Endodermal cell (in vitro differentiated cells): Measurements from ENCODE around the gene ACP2. TPM values are rescaled to one million over a fixed set of nuclear protein-coding genes. Genes with fewer than 3 reads are reported as not detected.

Experiments
- DNase-seq: peaks from one replicate; pipeline ENCODE4 v3.0.0-alpha.2; 2017
- H3K27ac ChIP-seq: 2 replicates; pipeline ENCODE4 v1.5.1; 2013; ENCODE audit warnings: mild to moderate bottlenecking, low read depth, low read length, moderate library complexity
- H3K27me3 ChIP-seq: 2 replicates; pipeline ENCODE4 v1.6.1; 2013; ENCODE audit warnings: mild to moderate bottlenecking, low read length, moderate library complexity; ENCODE audit not compliant: insufficient read depth, control insufficient read depth, poor library complexity, severe bottlenecking
- H3K36me3 ChIP-seq: 2 replicates; pipeline ENCODE4 v1.7.0; 2013; ENCODE audit warnings: mild to moderate bottlenecking, low read length, moderate library complexity; ENCODE audit not compliant: control insufficient read depth, insufficient read depth
- H3K4me1 ChIP-seq: one replicate; pipeline ENCODE4 v1.7.0; 2013; ENCODE audit warnings: low read length; ENCODE audit not compliant: control insufficient read depth, insufficient read depth
- H3K4me3 ChIP-seq: 2 replicates; pipeline ENCODE4 v1.5.1; 2013; ENCODE audit warnings: mild to moderate bottlenecking, low read length, moderate library complexity
- H3K9ac ChIP-seq: 2 replicates; pipeline ENCODE4 v1.6.1; 2013; ENCODE audit warnings: mild to moderate bottlenecking, low read length, moderate library complexity; ENCODE audit not compliant: poor library complexity, severe bottlenecking; ENCODE audit errors: extremely low read depth
- H3K9me3 ChIP-seq: 2 replicates; pipeline ENCODE4 v1.6.1; 2013; ENCODE audit warnings: mild to moderate bottlenecking, low read length, moderate library complexity; ENCODE audit not compliant: control insufficient read depth
- H3K27ac Mint-ChIP-seq: 2 replicates; pipeline ENCODE4 v1.8.0; 2020; ENCODE audit warnings: mixed read lengths
- H3K27me3 Mint-ChIP-seq: 2 replicates; pipeline ENCODE4 v1.8.0; 2021; ENCODE audit warnings: mild to moderate bottlenecking, mixed read lengths; ENCODE audit not compliant: insufficient read depth
- H3K36me3 Mint-ChIP-seq: 2 replicates; pipeline ENCODE4 v1.8.0; 2020; ENCODE audit warnings: low read depth, mixed read lengths
- H3K4me1 Mint-ChIP-seq: 2 replicates; pipeline ENCODE4 v1.8.0; 2020; ENCODE audit warnings: mixed read lengths
- H3K4me3 Mint-ChIP-seq: 2 replicates; pipeline ENCODE4 v1.8.0; 2020; ENCODE audit warnings: mild to moderate bottlenecking, moderate library complexity, mixed read lengths
- H3K9me3 Mint-ChIP-seq: 2 replicates; pipeline ENCODE4 v1.8.0; 2020; ENCODE audit warnings: mild to moderate bottlenecking, mixed read lengths
- CTCF ChIP-seq: fragments of 200-600 bp; sonication (generic); conservative IDR thresholded peaks from 2 replicates; pipeline ENCODE4 v1.5.0; 2021; ENCODE audit warnings: antibody characterized with exemption, mild to moderate bottlenecking
- WGBS, 2 experiments: methylation state at CpG; one replicate each; pipeline versions ENCODE4 v1.1.5 to v1.1.7; 2013; ENCODE audit warnings: missing lambda C conversion rate in 2 of 2, mixed read lengths in 1 of 2; ENCODE audit not compliant: insufficient coverage in 1 of 2, insufficient read length in 1 of 2; 5-methylcytosine and 5-hydroxymethylcytosine counted together
- total RNA-seq, 2 donors: library from RNA; stranded (reverse); fragmentation: NEBNext Ultra II Directional in 1 of 2; extraction: Animal tissue kit (Norgen Biotek cat#: 25700) in 1 of 2; gene quantifications; 2 replicates in 1 of 2; 3 replicates in 1 of 2; pipeline ENCODE4 v1.2.1, GENCODE V29; 2021

Gene ACP2
- total RNA-seq, 2 donors from 2014 or later = 42.9 to 45.9 TPM

DNA sequence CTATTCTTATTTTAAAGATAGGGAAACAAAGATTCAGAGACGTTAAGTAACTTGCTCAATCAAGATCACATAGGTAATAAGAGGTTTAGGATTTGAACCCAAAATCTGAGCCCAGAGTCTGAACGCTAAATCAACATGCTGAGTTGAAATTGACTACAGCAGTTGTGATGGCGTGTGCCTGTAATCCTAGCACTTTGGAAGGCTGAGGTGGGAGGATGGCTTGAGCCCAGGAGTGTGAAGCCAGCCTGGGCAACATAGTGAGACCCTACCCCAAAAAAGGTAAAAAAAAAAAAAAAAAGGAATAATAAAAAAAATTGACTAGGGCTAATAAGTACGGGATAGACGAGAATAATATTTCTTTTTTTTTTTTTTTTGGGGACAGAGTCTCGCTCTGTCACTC lies 7.8 kb upstream of the ACP2 start:
- no peaks in the 10 kb centered on the region for H3K9me3 ChIP-seq
- no peaks in the 10 kb centered on the region for H3K9me3 Mint-ChIP-seq
- no peak for DNase-seq
- H3K9ac ChIP-seq = no peak overlapping the region
- no peak overlapping the region for H3K27ac Mint-ChIP-seq
- no peak overlapping the region for H3K4me3 Mint-ChIP-seq
- no peaks in the 10 kb centered on the region for H3K36me3 ChIP-seq
- H3K36me3 Mint-ChIP-seq = peaks cover 6% of the 10 kb centered on the region
- H3K4me3 ChIP-seq = no peak overlapping the region
- no peaks in the 10 kb centered on the region for H3K27me3 ChIP-seq
- no peak for TF ChIP-seq CTCF
- H3K27me3 Mint-ChIP-seq = no peaks in the 10 kb centered on the region
- no peaks in the 10 kb centered on the region for H3K4me1 ChIP-seq
- 92 to 97% methylated on average over 5 to 6 of the region's 6 CpGs for WGBS, 2 experiments
- no peak overlapping the region for H3K27ac ChIP-seq
- peaks cover 24% of the 10 kb centered on the region for H3K4me1 Mint-ChIP-seq

DNA sequence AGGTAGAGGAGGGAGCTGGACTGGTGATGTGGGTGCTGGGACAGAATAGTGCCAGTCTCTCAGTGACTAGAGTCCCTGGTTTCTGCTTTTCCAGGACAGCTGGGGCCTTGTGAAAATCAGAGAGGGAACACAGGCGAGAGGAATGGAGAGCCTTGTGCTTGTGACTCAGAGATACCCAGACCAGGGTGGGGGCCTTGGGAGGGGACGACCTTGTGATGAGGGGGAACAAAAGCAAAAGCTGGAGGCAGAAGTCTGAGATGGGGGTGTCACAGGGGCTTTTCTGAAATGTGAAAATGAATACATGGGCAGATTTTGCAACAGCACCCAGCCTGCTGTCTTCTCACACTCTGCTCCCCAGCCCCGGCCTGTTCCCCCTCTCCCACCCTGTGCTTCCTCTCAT lies 5.8 kb upstream of the ACP2 start:
- peaks cover 6% of the 10 kb centered on the region for H3K36me3 Mint-ChIP-seq
- Histone ChIP-seq H3K27ac (no peak overlapping the region), H3K4me1 (no peaks in the 10 kb centered on the region), H3K9ac (no peak overlapping the region), H3K9me3 (no peaks in the 10 kb centered on the region), H3K4me3 (no peak overlapping the region), H3K36me3 (no peaks in the 10 kb centered on the region), H3K27me3 (no peaks in the 10 kb centered on the region)
- no peak for DNase-seq
- H3K4me3 Mint-ChIP-seq = no peak overlapping the region
- H3K27ac Mint-ChIP-seq = peak overlapping the region; percentile 58
- 90 to 95% methylated on average over 2 to 3 of the region's 3 CpGs for WGBS, 2 experiments
- no peak for TF ChIP-seq CTCF
- peaks cover 21% of the 10 kb centered on the region for H3K4me1 Mint-ChIP-seq
- H3K27me3 Mint-ChIP-seq = no peaks in the 10 kb centered on the region
- H3K9me3 Mint-ChIP-seq = no peaks in the 10 kb centered on the region

GRCh38 chr11:47253660-47254059 lies 5.0 kb upstream of the ACP2 start:
- TF ChIP-seq CTCF = no peak
- H3K4me3 Mint-ChIP-seq = no peak overlapping the region
- Histone ChIP-seq H3K27me3 (no peaks in the 10 kb centered on the region), H3K4me1 (no peaks in the 10 kb centered on the region), H3K27ac (no peak overlapping the region), H3K9ac (no peak overlapping the region), H3K4me3 (no peak overlapping the region), H3K36me3 (no peaks in the 10 kb centered on the region), H3K9me3 (no peaks in the 10 kb centered on the region)
- no peaks in the 10 kb centered on the region for H3K9me3 Mint-ChIP-seq
- H3K36me3 Mint-ChIP-seq = peaks cover 6% of the 10 kb centered on the region
- DNase-seq = no peak
- peaks cover 17% of the 10 kb centered on the region for H3K4me1 Mint-ChIP-seq
- H3K27ac Mint-ChIP-seq = peak overlapping the region; percentile 58
- WGBS, 2 experiments = 82 to 100% methylated on average over 2 of the region's 2 CpGs
- H3K27me3 Mint-ChIP-seq = no peaks in the 10 kb centered on the region
